H9 (cell line): ENCODE data around the gene SOBP. TPM values are rescaled to one million over a fixed set of nuclear protein-coding genes. Genes with fewer than 3 reads are reported as not detected.
A peak's percentile ranks its signal among the peaks of the same experiment; 100 is the strongest.

Experiments
- DNase-seq: peaks from one replicate; pipeline ENCODE4 v3.0.0-alpha.2; 2017
- H2AFZ ChIP-seq: one replicate; pipeline ENCODE4 v1.6.1; 2013; ENCODE audit warnings: mild to moderate bottlenecking, low read length, control low read depth, moderate library complexity
- H2AK5ac ChIP-seq: 2 replicates; pipeline ENCODE4 v1.6.1; 2013; ENCODE audit warnings: low read length, control low read depth, mixed read lengths; ENCODE audit not compliant: insufficient read length
- H2BK120ac ChIP-seq: one replicate; pipeline ENCODE4 v1.6.1; 2013; ENCODE audit warnings: low read depth, mild to moderate bottlenecking, low read length, control low read depth, inconsistent platforms; ENCODE audit not compliant: poor library complexity, severe bottlenecking
- H2BK12ac ChIP-seq: 2 replicates; pipeline ENCODE4 v1.6.1; 2013; ENCODE audit warnings: low read length, control low read depth, mixed read lengths, low read depth; ENCODE audit not compliant: insufficient read length
- H2BK15ac ChIP-seq: 2 replicates; pipeline ENCODE4 v1.6.1; 2013; ENCODE audit warnings: low read depth, low read length, control low read depth
- H2BK20ac ChIP-seq: one replicate; pipeline ENCODE4 v1.6.1; 2013; ENCODE audit warnings: low read depth, mild to moderate bottlenecking, low read length, control low read depth, inconsistent platforms; ENCODE audit not compliant: poor library complexity, severe bottlenecking
- H2BK5ac ChIP-seq: 2 replicates; pipeline ENCODE4 v1.6.1; 2013; ENCODE audit warnings: low read length, control low read depth, mixed read lengths; ENCODE audit not compliant: insufficient read length
- H3K14ac ChIP-seq: 2 replicates; pipeline ENCODE4 v1.6.1; 2013; ENCODE audit warnings: low read length, control low read depth; ENCODE audit not compliant: insufficient read depth
- H3K18ac ChIP-seq: 2 replicates; pipeline ENCODE4 v1.6.1; 2013; ENCODE audit warnings: low read depth, mild to moderate bottlenecking, mixed read lengths, low read length, control low read depth; ENCODE audit not compliant: insufficient read length
- H3K23ac ChIP-seq: 2 replicates; pipeline ENCODE4 v1.6.1; 2013; ENCODE audit warnings: low read length, control low read depth, mixed read lengths, low read depth; ENCODE audit not compliant: insufficient read length
- H3K23me2 ChIP-seq: 2 replicates; pipeline ENCODE4 v1.6.1; 2013; ENCODE audit warnings: low read depth, mild to moderate bottlenecking, mixed read lengths, low read length, control low read depth; ENCODE audit not compliant: insufficient read length, poor library complexity, severe bottlenecking
- H3K27ac ChIP-seq: 2 replicates; pipeline ENCODE4 v1.5.1; 2013; ENCODE audit warnings: low read length, control low read depth, mixed read lengths, low read depth; ENCODE audit not compliant: insufficient read length
- H3K27me3 ChIP-seq: 2 replicates; pipeline ENCODE4 v1.6.1; 2013; ENCODE audit warnings: low read length, control low read depth, inconsistent platforms; ENCODE audit not compliant: insufficient read depth
- H3K4ac ChIP-seq: 2 replicates; pipeline ENCODE4 v1.6.1; 2013; ENCODE audit warnings: low read depth, mild to moderate bottlenecking, control low read depth, inconsistent platforms, low read length, moderate library complexity
- H3K4me1 ChIP-seq: 2 replicates; pipeline ENCODE4 v1.6.1; 2013; ENCODE audit warnings: low read length, control low read depth, inconsistent platforms; ENCODE audit not compliant: insufficient read depth
- H3K4me2 ChIP-seq: 2 replicates; pipeline ENCODE4 v1.6.1; 2013; ENCODE audit warnings: low read length, control low read depth, mixed read lengths; ENCODE audit not compliant: insufficient read length, insufficient read depth
- H3K56ac ChIP-seq: 2 replicates; pipeline ENCODE4 v1.6.1; 2013; ENCODE audit warnings: low read depth, mild to moderate bottlenecking, mixed read lengths, low read length, control low read depth; ENCODE audit not compliant: insufficient read length
- H3K79me1 ChIP-seq: 2 replicates; pipeline ENCODE4 v1.6.1; 2013; ENCODE audit warnings: low read depth, mild to moderate bottlenecking, moderate library complexity, low read length, control low read depth, inconsistent platforms; ENCODE audit not compliant: insufficient read depth, poor library complexity, severe bottlenecking
- H3K79me2 ChIP-seq: 2 replicates; pipeline ENCODE4 v1.6.1; 2013; ENCODE audit warnings: low read length, control low read depth, inconsistent platforms; ENCODE audit not compliant: insufficient read depth
- H3K9ac ChIP-seq: 2 replicates; pipeline ENCODE4 v1.6.1; 2013; ENCODE audit warnings: low read length, control low read depth, mixed read lengths; ENCODE audit not compliant: insufficient read length; ENCODE audit errors: extremely low read depth
- H3K9me3 ChIP-seq: one replicate; pipeline ENCODE4 v1.6.1; 2013; ENCODE audit warnings: low read depth, low read length, inconsistent platforms; ENCODE audit not compliant: control insufficient read depth
- H3T11ph ChIP-seq: one replicate; pipeline ENCODE4 v1.6.1; 2013; ENCODE audit warnings: mild to moderate bottlenecking, low read length, control low read depth, inconsistent platforms
- H4K20me1 ChIP-seq: one replicate; pipeline ENCODE4 v1.6.1; 2013; ENCODE audit not compliant: control insufficient read depth, insufficient read length, insufficient read depth
- H4K5ac ChIP-seq: 2 replicates; pipeline ENCODE4 v1.6.1; 2013; ENCODE audit warnings: low read depth, mild to moderate bottlenecking, mixed read lengths, low read length, control low read depth; ENCODE audit not compliant: insufficient read length
- H4K8ac ChIP-seq: replicated peaks from 2 replicates; pipeline ENCODE4 v1.6.1; 2013; ENCODE audit warnings: low read length, control low read depth, mixed read lengths, low read depth; ENCODE audit not compliant: insufficient read length
- H4K91ac ChIP-seq: 2 replicates; pipeline ENCODE4 v1.6.1; 2013; ENCODE audit warnings: low read depth, mild to moderate bottlenecking, moderate library complexity, mixed read lengths, low read length, control low read depth; ENCODE audit not compliant: insufficient read length
- H3K27ac Mint-ChIP-seq, 3 experiments: 2 replicates in 2 of 3; 3 replicates in 1 of 3; pipeline ENCODE4 v1.8.0; 2020 to 2021; ENCODE audit warnings: mixed read lengths in 3 of 3, mild to moderate bottlenecking in 1 of 3, moderate library complexity in 1 of 3
- H3K27me3 Mint-ChIP-seq: 2 replicates; pipeline ENCODE4 v1.8.0; 2021; ENCODE audit warnings: low read depth, mild to moderate bottlenecking, moderate library complexity, mixed read lengths
- H3K36me3 Mint-ChIP-seq, 3 experiments: 2 replicates in 2 of 3; 3 replicates in 1 of 3; pipeline ENCODE4 v1.8.0; 2020 to 2021; ENCODE audit warnings: low read depth in 3 of 3, mixed read lengths in 3 of 3; ENCODE audit not compliant: insufficient read depth in 1 of 3
- H3K4me1 Mint-ChIP-seq, 2 experiments: 2 replicates each; pipeline ENCODE4 v1.8.0; 2020; ENCODE audit warnings: mixed read lengths in 2 of 2
- H3K4me3 Mint-ChIP-seq, 2 experiments: 2 replicates in 1 of 2; 3 replicates in 1 of 2; pipeline ENCODE4 v1.8.0; 2020 to 2021; ENCODE audit warnings: mild to moderate bottlenecking in 2 of 2, mixed read lengths in 2 of 2, moderate library complexity in 1 of 2
- H3K9me3 Mint-ChIP-seq, 2 experiments: 2 replicates in 1 of 2; 3 replicates in 1 of 2; pipeline ENCODE4 v1.8.0; 2020; ENCODE audit warnings: mild to moderate bottlenecking in 2 of 2, mixed read lengths in 2 of 2, moderate library complexity in 1 of 2
- WGBS: extraction: QIAGEN DNeasy Blood & Tissue Kit; methylation state at CpG from one replicate; pipeline ENCODE4 v1.1.7; 2013; ENCODE audit warnings: missing lambda C conversion rate, low lambda C conversion rate, mixed read lengths; ENCODE audit not compliant: insufficient read length; ENCODE audit errors: extremely low coverage; 5-methylcytosine and 5-hydroxymethylcytosine counted together
- total RNA-seq: library from RNA; stranded (reverse); gene quantifications from 2 replicates; pipeline ENCODE4 v1.2.1, GENCODE V29; 2021
- TF ChIP-seq, protein P1 (sequence below): fragments of 200-600 bp; sonication (generic); conservative IDR thresholded peaks from 3 replicates; pipeline ENCODE4 v1.8.0; 2021; ENCODE audit warnings: antibody characterized with exemption, mild to moderate bottlenecking

SOBP gene
- total RNA-seq, 1 experiment from 2014 or later = 4.3 TPM

- no peak overlapping the region for H3K4ac ChIP-seq
- no peak overlapping the region for H4K91ac ChIP-seq
- no peak overlapping the region for H4K5ac ChIP-seq
- H3K4me3 Mint-ChIP-seq = no peak overlapping the region
- peak; percentile 47 for DNase-seq
- H3K9me3 ChIP-seq = no peaks in the 10 kb centered on the region
- no peaks in the 10 kb centered on the region for H3K9me3 Mint-ChIP-seq
- no peak overlapping the region for H2BK5ac ChIP-seq
- TF ChIP-seq, protein P1, sequence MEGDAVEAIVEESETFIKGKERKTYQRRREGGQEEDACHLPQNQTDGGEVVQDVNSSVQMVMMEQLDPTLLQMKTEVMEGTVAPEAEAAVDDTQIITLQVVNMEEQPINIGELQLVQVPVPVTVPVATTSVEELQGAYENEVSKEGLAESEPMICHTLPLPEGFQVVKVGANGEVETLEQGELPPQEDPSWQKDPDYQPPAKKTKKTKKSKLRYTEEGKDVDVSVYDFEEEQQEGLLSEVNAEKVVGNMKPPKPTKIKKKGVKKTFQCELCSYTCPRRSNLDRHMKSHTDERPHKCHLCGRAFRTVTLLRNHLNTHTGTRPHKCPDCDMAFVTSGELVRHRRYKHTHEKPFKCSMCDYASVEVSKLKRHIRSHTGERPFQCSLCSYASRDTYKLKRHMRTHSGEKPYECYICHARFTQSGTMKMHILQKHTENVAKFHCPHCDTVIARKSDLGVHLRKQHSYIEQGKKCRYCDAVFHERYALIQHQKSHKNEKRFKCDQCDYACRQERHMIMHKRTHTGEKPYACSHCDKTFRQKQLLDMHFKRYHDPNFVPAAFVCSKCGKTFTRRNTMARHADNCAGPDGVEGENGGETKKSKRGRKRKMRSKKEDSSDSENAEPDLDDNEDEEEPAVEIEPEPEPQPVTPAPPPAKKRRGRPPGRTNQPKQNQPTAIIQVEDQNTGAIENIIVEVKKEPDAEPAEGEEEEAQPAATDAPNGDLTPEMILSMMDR = peak; percentile 45; the same call in 2 of the 3 replicates
- H3K14ac ChIP-seq = no peak overlapping the region
- no peak overlapping the region for H3K27ac ChIP-seq
- H3K23me2 ChIP-seq = no peaks in the 10 kb centered on the region
- peaks cover 12% of the 10 kb centered on the region; the same call in 1 of the 2 replicates for H3K4me1 ChIP-seq
- H3K36me3 Mint-ChIP-seq = no peaks in the 10 kb centered on the region
- H3K18ac ChIP-seq = no peak overlapping the region
- no peak overlapping the region for H2BK20ac ChIP-seq
- H2AFZ ChIP-seq = no peak overlapping the region
- no peaks in the 10 kb centered on the region for H3K27me3 Mint-ChIP-seq
- no peaks in the 10 kb centered on the region for H3K79me2 ChIP-seq
- H3K23ac ChIP-seq = no peak overlapping the region
- no CpG with 5 or more reads among the region's 9 CpGs for WGBS
- H4K8ac ChIP-seq = no peak overlapping the region
- no peaks in the 10 kb centered on the region for H3K27me3 ChIP-seq
- H3T11ph ChIP-seq = no peak overlapping the region
- H3K56ac ChIP-seq = no peak overlapping the region
- H3K4me1 Mint-ChIP-seq = peaks cover 65 to 77% of the 10 kb centered on the region in 2 experiments
- H4K20me1 ChIP-seq = no peaks in the 10 kb centered on the region
- H3K79me1 ChIP-seq = no peaks in the 10 kb centered on the region
- peak overlapping the region in 1 of 3 experiments; percentile 43; a peak in 1 of 7 replicates for H3K27ac Mint-ChIP-seq
- H2BK15ac ChIP-seq = no peak overlapping the region
- H2BK12ac ChIP-seq = no peak overlapping the region
- H3K9ac ChIP-seq = no peak overlapping the region
- no peak overlapping the region for H2BK120ac ChIP-seq
- H2AK5ac ChIP-seq = no peak overlapping the region
- H3K4me2 ChIP-seq = no peak overlapping the region
Measured at GRCh38 chr6:107604549-107604948, 114.6 kb downstream of the SOBP start.
